NCI-H774 (cell line): ENCODE measurements around the gene ALB.

ENCODE experiments used
- DNase-seq: peaks from one replicate; lab custom pipeline; 2025; lab: John Stamatoyannopoulos, UW

Gene ALB

DNA sequence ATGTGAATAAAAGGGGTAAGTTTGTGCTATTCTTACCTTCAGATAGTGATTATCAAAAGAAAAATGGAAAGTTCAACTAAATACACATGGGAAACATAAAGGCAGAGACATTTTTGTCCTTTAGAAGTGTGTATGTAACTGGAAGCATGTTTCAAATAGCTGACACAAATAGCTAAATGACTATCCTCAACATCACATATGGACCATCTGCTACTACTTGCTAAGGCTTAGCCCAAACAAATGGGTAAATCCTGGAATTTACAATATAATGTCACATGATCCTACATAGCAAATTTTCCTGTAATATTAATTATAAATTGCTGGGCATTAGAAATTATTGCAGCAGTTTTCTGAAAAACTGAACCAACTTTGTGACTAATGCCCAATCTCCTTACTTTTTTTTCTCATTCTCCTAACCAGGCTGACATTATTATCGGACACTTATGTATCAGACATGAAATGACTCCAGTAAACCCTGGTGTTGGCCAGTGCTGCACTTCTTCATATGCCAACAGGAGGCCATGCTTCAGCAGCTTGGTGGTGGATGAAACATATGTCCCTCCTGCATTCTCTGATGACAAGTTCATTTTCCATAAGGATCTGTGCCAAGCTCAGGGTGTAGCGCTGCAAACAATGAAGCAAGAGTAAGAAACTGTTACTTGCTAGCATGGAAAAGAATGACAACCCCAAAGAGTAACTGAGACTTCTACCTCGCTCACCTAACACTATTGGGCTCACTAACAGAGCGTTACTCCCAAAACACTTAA, 48.1 kb downstream of the ALB start:
- DNase-seq: no peak

DNA sequence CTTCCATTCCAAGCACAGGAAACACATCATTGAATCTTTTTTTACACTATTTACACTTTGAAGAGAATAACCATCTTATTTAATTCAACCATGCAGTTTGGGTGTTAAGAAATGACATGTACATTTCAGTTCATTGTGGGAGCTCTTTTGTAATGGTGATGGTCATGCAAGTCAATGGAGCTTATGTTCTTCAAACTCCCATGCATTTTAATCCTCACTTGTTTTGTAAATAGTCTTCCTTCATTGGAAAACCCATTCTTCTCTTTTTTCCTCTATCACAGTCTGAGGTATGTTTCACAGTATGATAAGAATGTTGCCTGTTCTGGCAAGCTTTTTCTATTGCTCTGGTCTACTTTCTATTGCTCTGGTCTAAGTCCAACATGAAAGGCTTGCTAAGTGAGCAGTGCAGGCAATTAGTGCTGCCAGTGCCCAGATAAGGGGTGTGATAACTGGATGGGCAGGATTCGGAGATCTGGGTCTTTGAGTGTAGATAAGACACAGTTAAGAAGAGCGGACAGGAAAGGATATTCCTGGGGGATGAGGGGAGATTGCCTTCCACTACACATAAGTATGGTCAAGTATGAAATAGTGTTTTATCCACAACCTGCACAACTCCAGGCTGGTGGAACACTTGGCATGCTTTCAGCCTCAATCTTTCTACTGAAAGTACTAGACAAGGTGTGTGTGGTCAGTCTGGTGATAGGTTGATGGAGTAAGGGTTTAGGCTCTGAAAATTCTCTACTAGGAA, 49.0 kb downstream of the ALB start:
- DNase-seq: no peak

DNA sequence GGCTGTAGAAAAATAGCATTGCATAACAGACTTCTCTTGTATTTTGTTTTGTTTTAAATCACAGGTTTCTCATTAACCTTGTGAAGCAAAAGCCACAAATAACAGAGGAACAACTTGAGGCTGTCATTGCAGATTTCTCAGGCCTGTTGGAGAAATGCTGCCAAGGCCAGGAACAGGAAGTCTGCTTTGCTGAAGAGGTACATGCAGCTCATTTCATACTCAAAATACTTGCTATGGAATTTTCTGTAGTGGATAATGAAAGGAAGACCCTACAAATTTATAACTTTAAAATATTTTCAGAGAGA, 49.6 kb downstream of the ALB start:
- no peak for DNase-seq

DNA sequence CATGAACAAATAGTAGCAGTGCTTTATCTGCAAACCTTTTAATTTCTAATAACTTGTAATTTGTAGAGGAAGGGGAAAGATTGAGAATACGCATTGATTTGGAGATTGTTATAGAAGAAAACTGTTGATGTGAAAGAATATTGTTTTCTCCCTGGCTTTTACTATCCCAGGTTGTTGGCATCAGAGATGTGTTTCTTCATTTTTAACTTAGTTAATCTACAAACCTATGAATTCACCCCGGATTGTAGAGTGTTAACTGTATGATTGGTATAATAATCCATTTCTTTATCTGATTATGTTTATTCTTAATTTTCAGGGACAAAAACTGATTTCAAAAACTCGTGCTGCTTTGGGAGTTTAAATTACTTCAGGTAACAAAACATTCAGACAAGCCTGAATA, 50.8 kb downstream of the ALB start:
- no peak for DNase-seq

- DNase-seq: no peak
Measured at GRCh38 chr4:73456177-73457022, 52.3 kb downstream of the ALB start.

GRCh38 chr4:73458184-73459047, 54.3 kb downstream of the ALB start:
- no peak for DNase-seq

DNA sequence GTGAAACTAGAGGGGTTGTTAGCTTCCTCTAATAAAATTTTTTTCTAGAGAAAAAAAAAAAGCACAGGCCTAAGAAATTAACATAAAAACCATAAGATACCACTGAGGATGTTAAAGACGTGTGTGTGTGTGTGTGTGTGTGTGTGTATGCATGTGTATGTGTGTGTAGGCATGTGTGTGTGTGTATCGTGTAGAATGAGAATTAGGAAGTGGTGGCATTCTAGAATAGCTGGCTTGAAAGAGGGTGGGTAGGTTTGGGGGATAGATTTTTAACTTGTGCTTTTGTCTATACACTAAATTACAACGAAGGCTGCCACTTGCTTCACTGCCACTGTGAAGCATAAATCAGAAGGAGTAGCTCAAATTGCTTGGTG, 54.9 kb downstream of the ALB start:
- no peak for DNase-seq

GRCh38 chr4:73460913-73461522, 56.9 kb downstream of the ALB start:
- DNase-seq: no peak

DNA sequence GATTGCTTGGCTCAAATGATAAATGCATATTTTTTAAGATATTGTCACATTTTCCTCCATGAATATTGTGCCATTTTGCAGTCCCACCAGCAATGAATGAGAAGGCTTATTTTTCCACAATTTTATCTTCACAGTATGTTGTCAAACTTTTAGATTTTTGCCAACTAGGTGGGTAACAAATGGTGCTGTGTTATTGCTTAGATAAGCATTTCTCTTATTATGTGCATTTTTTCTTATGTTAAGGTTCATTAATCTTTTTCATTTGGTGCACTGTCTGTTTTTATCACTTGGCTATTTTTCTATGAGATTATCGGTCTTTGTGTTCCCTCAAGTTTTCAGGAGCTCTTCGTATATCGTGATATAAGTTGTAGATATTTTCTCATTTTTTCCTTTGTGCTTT, 64.1 kb downstream of the ALB start:
- no peak for DNase-seq

- no peak for DNase-seq
Measured at GRCh38 chr4:73470728-73471127, 66.6 kb downstream of the ALB start.
